IMR-90 (cell line): ENCODE results near the gene TWSG1. TPM values are rescaled to one million over a fixed set of nuclear protein-coding genes. Genes with fewer than 3 reads are reported as not detected.
A peak's percentile ranks its signal among the peaks of the same experiment; 100 is the strongest.

Source experiments
- ATAC-seq: fragments of 200-7000 bp; cut with Tn5 transposase; 2 replicates; pipeline ENCODE4 v1.9.1; 2020; ENCODE audit warnings: low read depth, mild to moderate bottlenecking, moderate library complexity
- BruUV-seq: library from RNA; stranded (reverse); fragments of 400-500 nt; replicated peaks from 2 replicates; lab custom pipeline; 2021; lab: Mats Ljungman, UMichigan
- CTCF ChIA-PET: fragments of 300-600 bp; formaldehyde crosslinking; extraction: SDS; loops from one replicate; lab custom pipeline; 2021; ENCODE audit warnings: antibody characterized with exemption; lab: Yijun Ruan, JAX
- POLR2A ChIA-PET: fragments of 300-600 bp; sonication (Branson Sonifier 250); formaldehyde crosslinking; loops from one replicate; lab custom pipeline; 2022; ENCODE audit warnings: antibody characterized with exemption; ENCODE audit not compliant: unreplicated experiment; lab: Charles Lee
- DNase-seq: peaks from one replicate; pipeline ENCODE4 v3.0.0; 2013
- H2AFZ ChIP-seq: replicated peaks from 2 replicates; pipeline ENCODE3; 2013; ENCODE audit warnings: low read length, mild to moderate bottlenecking; ENCODE audit not compliant: poor library complexity
- H2AK5ac ChIP-seq: 2 replicates; pipeline ENCODE4 v1.6.1; 2013; ENCODE audit warnings: low read depth, low read length, inconsistent platforms
- H2AK9ac ChIP-seq: replicated peaks from 2 replicates; pipeline ENCODE3; 2013; ENCODE audit warnings: mild to moderate bottlenecking, low read depth, low read length, moderate library complexity; ENCODE audit not compliant: poor library complexity
- H2BK120ac ChIP-seq: 2 replicates; pipeline ENCODE4 v1.6.1; 2013; ENCODE audit warnings: low read depth, low read length, inconsistent platforms
- H2BK15ac ChIP-seq: 3 replicates; pipeline ENCODE4 v1.6.1; 2013; ENCODE audit warnings: low read depth, low read length, inconsistent platforms
- H2BK20ac ChIP-seq: 2 replicates; pipeline ENCODE4 v1.6.1; 2013; ENCODE audit warnings: low read depth, mild to moderate bottlenecking, inconsistent platforms, low read length, moderate library complexity
- H2BK5ac ChIP-seq: 2 replicates; pipeline ENCODE4 v1.6.1; 2013; ENCODE audit warnings: mild to moderate bottlenecking, low read depth, low read length, inconsistent platforms; ENCODE audit not compliant: poor library complexity, severe bottlenecking
- H3K14ac ChIP-seq: replicated peaks from 2 replicates; pipeline ENCODE4 v1.6.1; 2013; ENCODE audit warnings: low read depth, low read length, inconsistent platforms
- H3K18ac ChIP-seq: 2 replicates; pipeline ENCODE4 v1.6.1; 2013; ENCODE audit warnings: low read depth, low read length, control low read depth
- H3K23ac ChIP-seq: 2 replicates; pipeline ENCODE4 v1.6.1; 2013; ENCODE audit warnings: low read depth, low read length, inconsistent platforms
- H3K27ac ChIP-seq: 2 replicates; pipeline ENCODE4 v1.5.1; 2013; ENCODE audit warnings: mild to moderate bottlenecking, control low read depth, low read length; ENCODE audit not compliant: insufficient read depth
- H3K27me3 ChIP-seq: 2 replicates; pipeline ENCODE4 v1.6.1; 2013; ENCODE audit warnings: low read length; ENCODE audit not compliant: control insufficient read depth, insufficient read depth
- H3K36me3 ChIP-seq: 2 replicates; pipeline ENCODE4 v1.6.1; 2013; ENCODE audit warnings: low read length, mixed read lengths; ENCODE audit not compliant: control insufficient read depth, insufficient read depth
- H3K4ac ChIP-seq: 2 replicates; pipeline ENCODE4 v1.6.1; 2013; ENCODE audit warnings: low read depth, low read length, inconsistent platforms
- H3K4me1 ChIP-seq: 2 replicates; pipeline ENCODE4 v1.6.1; 2013; ENCODE audit warnings: low read length, mixed read lengths; ENCODE audit not compliant: control insufficient read depth, insufficient read depth
- H3K4me2 ChIP-seq: 2 replicates; pipeline ENCODE4 v1.6.1; 2013; ENCODE audit warnings: low read depth, mild to moderate bottlenecking, control low read depth, low read length, moderate library complexity
- H3K4me3 ChIP-seq: 2 replicates; pipeline ENCODE4 v1.5.1; 2013; ENCODE audit warnings: low read depth, mild to moderate bottlenecking, control low read depth, low read length, moderate library complexity; ENCODE audit not compliant: insufficient read depth
- H3K56ac ChIP-seq: 2 replicates; pipeline ENCODE4 v1.6.1; 2013; ENCODE audit warnings: low read length, inconsistent platforms; ENCODE audit not compliant: insufficient read depth; ENCODE audit errors: extremely low read depth
- H3K79me1 ChIP-seq, 2 experiments: 2 replicates each; pipeline ENCODE4 v1.6.1; 2013; ENCODE audit warnings: low read length in 2 of 2, inconsistent platforms in 1 of 2, low read depth in 1 of 2
- H3K9ac ChIP-seq: 2 replicates; pipeline ENCODE4 v1.6.1; 2013; ENCODE audit warnings: low read depth, low read length, control low read depth
- H3K9me1 ChIP-seq: 2 replicates; pipeline ENCODE4 v1.6.1; 2013; ENCODE audit warnings: low read length, inconsistent platforms; ENCODE audit not compliant: insufficient read depth
- H3K9me3 ChIP-seq: 2 replicates; pipeline ENCODE4 v1.6.1; 2013; ENCODE audit warnings: low read length; ENCODE audit not compliant: control insufficient read depth, insufficient read depth
- H4K20me1 ChIP-seq: 2 replicates; pipeline ENCODE4 v1.6.1; 2013; ENCODE audit warnings: low read length, inconsistent platforms; ENCODE audit not compliant: insufficient read depth
- H4K5ac ChIP-seq: 2 replicates; pipeline ENCODE4 v1.6.1; 2013; ENCODE audit warnings: mild to moderate bottlenecking, low read depth, low read length, control low read depth
- H4K8ac ChIP-seq, 2 experiments: 2 replicates each; pipeline ENCODE4 v1.6.1; 2013; ENCODE audit warnings: low read depth in 2 of 2, low read length in 2 of 2, control low read depth in 1 of 2, inconsistent platforms in 1 of 2
- H4K91ac ChIP-seq: 2 replicates; pipeline ENCODE4 v1.6.1; 2013; ENCODE audit warnings: low read depth, low read length, inconsistent platforms; ENCODE audit not compliant: insufficient read depth
- BHLHE40 ChIP-seq: fragments of 150-350 bp; IDR thresholded peaks from 2 replicates; pipeline ENCODE4 v1.6.1; 2016; ENCODE audit warnings: mild to moderate bottlenecking, low read depth, low read length
- MXI1 ChIP-seq: IDR thresholded peaks from 2 replicates; pipeline ENCODE4 v1.6.1; 2012; ENCODE audit warnings: low read depth, mild to moderate bottlenecking, low read length, moderate library complexity, borderline replicate concordance
- WGBS, 2 experiments: methylation state at CpG; one replicate each; pipeline versions ENCODE4 v1.1.5 to v1.1.7; 2013; ENCODE audit warnings: missing lambda C conversion rate in 2 of 2; ENCODE audit not compliant: insufficient read length in 1 of 2; ENCODE audit errors: extremely low coverage in 2 of 2; 5-methylcytosine and 5-hydroxymethylcytosine counted together
- dilution Hi-C: fragments of 300-500 bp; cut with HindIII; formaldehyde crosslinking; loops from one replicate; pipeline ENCODE4 v1.14.3; 2018; ENCODE audit warnings: low sequenced_read_pairs; ENCODE audit not compliant: unreplicated experiment
- in situ Hi-C: fragments of 300-500 bp; cut with MboI; formaldehyde crosslinking; loops from 3 replicates; pipeline ENCODE4 v1.14.3; 2019; ENCODE audit warnings: low sequenced_read_pairs, inconsistent platforms, mixed read lengths
- intact Hi-C: fragments of 100-400 bp; cut with micrococcal nuclease; formaldehyde crosslinking; loops from 2 replicates; pipeline ENCODE4 v1.10.0; 2022
- polyA plus RNA-seq, 3 experiments: library from polyadenylated mRNA; depleted of rRNA; stranded (reverse); fragments of >200 nt; gene quantifications; 2 replicates each; pipeline ENCODE4 v1.2.3, GENCODE V29; 2012; ENCODE audit warnings: low replicate concordance in 1 of 3
- total RNA-seq: library from RNA; depleted of rRNA; stranded (reverse); fragments of >200 nt; gene quantifications from 2 replicates; pipeline ENCODE4 v1.2.3, GENCODE V29; 2012
- TF ChIP-seq, protein P1 (sequence below): fragments of 150-350 bp; IDR thresholded peaks from 2 replicates; pipeline ENCODE4 v1.6.1; 2017; ENCODE audit warnings: mild to moderate bottlenecking, antibody characterized with exemption, low read length, low read depth

TWSG1 gene
- total and polyA plus RNA-seq, 2 of the 4 experiments (the other 2 are of a cell fraction) = 80.4 to 115 TPM

DNA sequence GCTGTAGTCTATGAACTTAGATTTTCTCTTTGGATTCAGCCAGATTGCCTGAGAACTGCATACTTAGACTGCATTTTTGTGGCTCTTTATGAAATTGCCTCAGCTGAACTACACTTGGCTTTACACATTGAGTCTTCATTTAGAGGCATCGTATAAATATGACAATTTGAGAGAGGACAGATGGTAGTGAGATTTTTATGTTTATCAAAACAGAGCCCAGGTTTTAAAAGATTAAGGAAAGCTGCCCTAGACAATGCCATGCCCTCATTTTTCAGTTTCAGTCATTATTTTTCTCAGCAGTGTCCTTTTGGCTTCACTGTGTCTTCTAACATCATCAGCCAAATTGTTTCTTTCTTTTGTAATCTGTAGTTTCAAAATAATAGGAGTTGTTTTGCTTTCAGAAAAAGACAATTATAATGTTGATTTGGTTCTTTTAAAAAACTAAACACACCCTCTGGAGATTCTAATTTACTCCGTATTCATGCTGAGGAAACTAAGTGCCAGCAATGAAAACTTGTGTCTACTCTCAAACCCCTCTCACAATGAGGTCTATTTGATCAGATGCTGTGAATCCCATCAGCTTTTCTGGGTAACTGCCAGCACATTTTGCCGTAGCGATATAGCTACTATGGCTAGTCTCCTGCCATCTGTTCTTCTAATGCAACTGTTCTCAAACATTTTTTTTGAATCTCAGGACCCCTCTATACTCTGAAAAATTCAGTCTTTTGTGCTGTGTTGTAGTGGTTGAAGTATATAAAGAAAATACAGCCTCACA is 46.2 kb downstream of the TWSG1 start:
- Histone ChIP-seq H3K9me1 (no peaks in the 10 kb centered on the region), H3K36me3 (peaks cover 11% of the 10 kb centered on the region; the same call in 1 of the 2 replicates), H3K9me3 (no peaks in the 10 kb centered on the region), H3K4me1 (peaks cover 4% of the 10 kb centered on the region), H3K27ac (peak overlapping the region; percentile 57; the same call in 1 of the 2 replicates), H3K4me3 (no peak overlapping the region), H2BK5ac (peak overlapping the region; percentile 26), H2AK9ac (no peak overlapping the region), H2AK5ac (no peak overlapping the region), H3K79me1 (peaks cover 8 to 45% of the 10 kb centered on the region in 2 experiments), H2BK120ac (no peak overlapping the region), H4K20me1 (no peaks in the 10 kb centered on the region), H3K56ac (no peak overlapping the region), H2BK15ac (no peak overlapping the region), H4K8ac (no peak overlapping the region), H3K14ac (no peak overlapping the region), H4K91ac (no peak overlapping the region), H3K9ac (no peak overlapping the region; the same call in 1 of the 2 replicates), H4K5ac (no peak overlapping the region), H3K23ac (peak overlapping the region; percentile 44; the same call in 1 of the 2 replicates), H2BK20ac (no peak overlapping the region), H3K27me3 (no peaks in the 10 kb centered on the region), H3K18ac (peak overlapping the region; percentile 24; the same call in 1 of the 2 replicates), H3K4me2 (peak overlapping the region; percentile 48), H2AFZ (no peak overlapping the region), H3K4ac (no peak overlapping the region)
- in situ Hi-C loops = no loop called here
- TF ChIP-seq, protein P1, sequence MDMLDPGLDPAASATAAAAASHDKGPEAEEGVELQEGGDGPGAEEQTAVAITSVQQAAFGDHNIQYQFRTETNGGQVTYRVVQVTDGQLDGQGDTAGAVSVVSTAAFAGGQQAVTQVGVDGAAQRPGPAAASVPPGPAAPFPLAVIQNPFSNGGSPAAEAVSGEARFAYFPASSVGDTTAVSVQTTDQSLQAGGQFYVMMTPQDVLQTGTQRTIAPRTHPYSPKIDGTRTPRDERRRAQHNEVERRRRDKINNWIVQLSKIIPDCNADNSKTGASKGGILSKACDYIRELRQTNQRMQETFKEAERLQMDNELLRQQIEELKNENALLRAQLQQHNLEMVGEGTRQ = no peak
- TF ChIP-seq BHLHE40 (no peak), MXI1 (no peak)
- intact Hi-C loops = no loop called here
- CTCF ChIA-PET = interaction anchor here (0.5 kb wide), 1 partner anchor 24 kb away, joined by 3 read pairs; no protein-coding TSS in a partner anchor
- peak; percentile 62 for DNase-seq
- POLR2A ChIA-PET = no interaction called here
- 40% methylated on average over 1 of the region's 4 CpGs; no CpG with 5 or more reads in 1 of the 2 experiments for WGBS, 2 experiments
- ATAC-seq = peak; percentile 81
- dilution Hi-C loops = no loop called here
- no TSS peak for BruUV-seq
